Caco-2 (cell line): Measurements from ENCODE around the gene AIPL1. TPM values are rescaled to one million over a fixed set of nuclear protein-coding genes. Genes with fewer than 3 reads are reported as not detected.

Experiments
- BruUV-seq: library from RNA; stranded (reverse); fragments of 400-500 nt; replicated peaks from 2 replicates; lab custom pipeline; 2021; lab: Mats Ljungman, UMichigan
- CTCF ChIA-PET: fragments of 300-600 bp; sonication (Branson Sonifier 250); formaldehyde crosslinking; loops from one replicate; lab custom pipeline; 2022; ENCODE audit warnings: antibody characterized with exemption; lab: Charles Lee
- POLR2A ChIA-PET: fragments of 300-600 bp; sonication (Branson Sonifier 250); formaldehyde crosslinking; loops from one replicate; lab custom pipeline; 2022; ENCODE audit warnings: antibody characterized with exemption; lab: Charles Lee
- DNase-seq, 2 experiments: peaks; one replicate each; pipeline versions ENCODE4 v3.0.0 to v3.0.0-alpha.2; 2020 to 2022
- H3K27me3 ChIP-seq: replicated peaks from 2 replicates; pipeline ENCODE4 v1.6.0; 2011; ENCODE audit warnings: low read length; ENCODE audit not compliant: control insufficient read depth, insufficient read depth
- H3K36me3 ChIP-seq: 2 replicates; pipeline ENCODE4 v1.5.1; 2011; ENCODE audit warnings: low read length; ENCODE audit not compliant: control insufficient read depth, insufficient read depth
- H3K4me1 ChIP-seq: fragments of 250-450 bp; sonication (Bioruptor Pico); 2 replicates; pipeline ENCODE4 v1.5.1; 2020; ENCODE audit warnings: mild to moderate bottlenecking
- H3K4me3 ChIP-seq: 2 replicates; pipeline ENCODE4 v1.5.1; 2011; ENCODE audit warnings: low read depth, mild to moderate bottlenecking, control low read depth, low read length
- H3K9me3 ChIP-seq: fragments of 250-450 bp; sonication (Bioruptor Pico); 2 replicates; pipeline ENCODE4 v1.5.1; 2020; ENCODE audit warnings: mild to moderate bottlenecking, moderate library complexity
- H3K27ac Mint-ChIP-seq: one replicate; pipeline ENCODE4 v1.8.0; 2022; ENCODE audit warnings: mixed read lengths; ENCODE audit not compliant: unreplicated experiment
- H3K27me3 Mint-ChIP-seq: one replicate; pipeline ENCODE4 v1.8.0; 2022; ENCODE audit warnings: mixed read lengths; ENCODE audit not compliant: insufficient read depth, unreplicated experiment
- H3K36me3 Mint-ChIP-seq: one replicate; pipeline ENCODE4 v1.8.0; 2022; ENCODE audit warnings: mild to moderate bottlenecking, mixed read lengths; ENCODE audit not compliant: insufficient read depth, unreplicated experiment
- H3K4me1 Mint-ChIP-seq: one replicate; pipeline ENCODE4 v1.8.0; 2022; ENCODE audit warnings: low read depth, mixed read lengths; ENCODE audit not compliant: unreplicated experiment
- H3K4me3 Mint-ChIP-seq: one replicate; pipeline ENCODE4 v1.8.0; 2022; ENCODE audit warnings: mild to moderate bottlenecking, moderate library complexity, mixed read lengths; ENCODE audit not compliant: unreplicated experiment
- H3K9me3 Mint-ChIP-seq: one replicate; pipeline ENCODE4 v1.8.0; 2022; ENCODE audit warnings: mixed read lengths; ENCODE audit not compliant: unreplicated experiment
- CTCF ChIP-seq, 2 experiments: fragments of 200-600 bp in 1 of 2; IDR thresholded peaks; 1 replicate in 1 of 2; 2 replicates in 1 of 2; pipeline versions ENCODE4 v1.5.1 to v1.8.0; 2011 to 2022; ENCODE audit warnings: antibody characterized with exemption in 1 of 2, control low read depth in 1 of 2, inconsistent platforms in 1 of 2, low read depth in 1 of 2, low read length in 1 of 2, mild to moderate bottlenecking in 1 of 2, moderate library complexity in 1 of 2; ENCODE audit not compliant: insufficient read depth in 1 of 2, severe bottlenecking in 1 of 2, unreplicated experiment in 1 of 2
- intact Hi-C: fragments of 100-400 bp; cut with micrococcal nuclease; formaldehyde crosslinking; loops from one replicate; pipeline ENCODE4 v1.10.0; 2022; ENCODE audit not compliant: unreplicated experiment
- total RNA-seq: library from RNA; stranded (reverse); gene quantifications from 2 replicates; pipeline ENCODE4 v1.2.3, GENCODE V29; 2022

The AIPL1 gene
- total RNA-seq, 1 experiment from 2014 or later, result not detected

GRCh38 chr17:6423931-6424330 is 11.0 kb downstream of the AIPL1 start:
- Mint-ChIP-seq H3K27me3 (no peaks in the 10 kb centered on the region), H3K27ac (no peak overlapping the region), H3K4me3 (no peak overlapping the region), H3K36me3 (no peaks in the 10 kb centered on the region), H3K4me1 (no peaks in the 10 kb centered on the region), H3K9me3 (no peaks in the 10 kb centered on the region)
- no TSS peak for BruUV-seq
- CTCF ChIA-PET, result interaction anchor here (0.7 kb wide), 1 partner anchor 437 kb away, joined by 3 read pairs; no protein-coding TSS in a partner anchor
- DNase-seq, result no peak
- no peak overlapping the region for H3K4me3 ChIP-seq
- no peak for TF ChIP-seq CTCF (IDR thresholded peaks at IDR 0.05; ENCODE audit: insufficient read depth in 1 of 2, low read depth in 1 of 2, low read length in 1 of 2, severe bottlenecking in 1 of 2, unreplicated experiment in 1 of 2)
- H3K36me3 ChIP-seq, result no peaks in the 10 kb centered on the region
- POLR2A ChIA-PET, result interaction anchor here (0.5 kb wide), 1 partner anchor 14 kb away, joined by 6 read pairs; no protein-coding TSS in a partner anchor
- no peaks in the 10 kb centered on the region for H3K4me1 ChIP-seq
- intact Hi-C loops, result loop anchor here (5.0 kb wide), 2 partner anchors 147 to 837 kb away; no protein-coding TSS in a partner anchor
- no peaks in the 10 kb centered on the region for H3K9me3 ChIP-seq
- H3K27me3 ChIP-seq, result no peaks in the 10 kb centered on the region

GRCh38 chr17:6422654-6423241 is 12.2 kb downstream of the AIPL1 start:
- Histone ChIP-seq H3K9me3 (no peaks in the 10 kb centered on the region), H3K27me3 (no peaks in the 10 kb centered on the region), H3K4me3 (no peak overlapping the region), H3K36me3 (no peaks in the 10 kb centered on the region), H3K4me1 (no peaks in the 10 kb centered on the region)
- intact Hi-C loops, result loop anchor here (5.0 kb wide), 2 partner anchors 145 to 835 kb away; no protein-coding TSS in a partner anchor
- ChIA-PET POLR2A (no interaction called here), CTCF (interaction anchor here (1.0 kb wide), 1 partner anchor 13 kb away, joined by 3 read pairs; no protein-coding TSS in a partner anchor)
- Mint-ChIP-seq H3K9me3 (no peaks in the 10 kb centered on the region), H3K27ac (no peak overlapping the region), H3K4me3 (no peak overlapping the region), H3K36me3 (no peaks in the 10 kb centered on the region), H3K4me1 (no peaks in the 10 kb centered on the region), H3K27me3 (no peaks in the 10 kb centered on the region)
- DNase-seq, result no peak
- BruUV-seq, result no TSS peak
- no peak for TF ChIP-seq CTCF (IDR thresholded peaks at IDR 0.05; ENCODE audit: insufficient read depth in 1 of 2, low read depth in 1 of 2, low read length in 1 of 2, severe bottlenecking in 1 of 2, unreplicated experiment in 1 of 2)

GRCh38 chr17:6421700-6422604 is 13.0 kb downstream of the AIPL1 start:
- Histone ChIP-seq H3K4me1 (no peaks in the 10 kb centered on the region), H3K27me3 (no peaks in the 10 kb centered on the region), H3K36me3 (no peaks in the 10 kb centered on the region), H3K4me3 (no peak overlapping the region), H3K9me3 (no peaks in the 10 kb centered on the region)
- ChIA-PET POLR2A (no interaction called here), CTCF (interaction anchor here (0.7 to 1.0 kb wide), 2 partner anchors 14 to 830 kb away, joined by 3 read pairs; no protein-coding TSS in a partner anchor)
- H3K4me1 Mint-ChIP-seq, result no peaks in the 10 kb centered on the region
- no peaks in the 10 kb centered on the region for H3K9me3 Mint-ChIP-seq
- H3K4me3 Mint-ChIP-seq, result no peak overlapping the region
- no peaks in the 10 kb centered on the region for H3K27me3 Mint-ChIP-seq
- H3K27ac Mint-ChIP-seq, result no peak overlapping the region
- intact Hi-C loops, result loop anchor here (5.0 kb wide), 2 partner anchors 145 to 835 kb away; no protein-coding TSS in a partner anchor
- H3K36me3 Mint-ChIP-seq, result no peaks in the 10 kb centered on the region
- peak; percentile 68 to 71 for DNase-seq
- peak; percentile 59 to 64 for TF ChIP-seq CTCF (IDR thresholded peaks at IDR 0.05; ENCODE audit: insufficient read depth in 1 of 2, low read depth in 1 of 2, low read length in 1 of 2, severe bottlenecking in 1 of 2, unreplicated experiment in 1 of 2)
- no TSS peak for BruUV-seq
